Measurements from ENCODE around the gene CACNB4. TPM values are rescaled to one million over a fixed set of nuclear protein-coding genes. Genes with fewer than 3 reads are reported as not detected.
"Not testable (repeated sequence)": the region's sequence is repeated elsewhere in the genome, so short reads cannot be mapped to it uniquely, and the experiment has no call there.

CACNB4 gene
- total and polyA plus RNA-seq, 8 donors: 0.34 to 1.3 (median 0.70) TPM

GRCh38 chr2:151802315-151802714 lies 296.5 kb downstream of the CACNB4 start:
- no peak overlapping the region for H3K4me3 ChIP-seq
- no peak for TF ChIP-seq CTCF (IDR thresholded peaks at IDR 0.05)
- H3K36me3 ChIP-seq: no peaks in the 10 kb centered on the region
- 36 to 38% methylated on average over 2 of the region's 2 CpGs for WGBS, 2 donors
- H3K4me1 ChIP-seq: no peaks in the 10 kb centered on the region
- H3K27me3 ChIP-seq: no peaks in the 10 kb centered on the region
- ATAC-seq (peak; percentile 53 to 84 (median 74)), DNase-seq (no peak), FAIRE-seq (no peak)
- no peaks in the 10 kb centered on the region for H3K9me3 ChIP-seq
- no peak overlapping the region for H3K27ac ChIP-seq
- intact Hi-C loops (cut with DNase I): no loop called here

GRCh38 chr2:151799886-151800292 lies 299.0 kb downstream of the CACNB4 start:
- H3K36me3 ChIP-seq: no peaks in the 10 kb centered on the region
- H3K9me3 ChIP-seq: no peaks in the 10 kb centered on the region
- no peak for TF ChIP-seq CTCF (IDR thresholded peaks at IDR 0.05)
- no peaks in the 10 kb centered on the region for H3K4me1 ChIP-seq
- WGBS, 2 donors: 84% methylated on average over 3 of the region's 3 CpGs
- DNase-seq (no peak), FAIRE-seq (no peak), ATAC-seq (no peak)
- intact Hi-C loops (cut with DNase I): no loop called here
- no peaks in the 10 kb centered on the region for H3K27me3 ChIP-seq
- H3K27ac ChIP-seq: no peak overlapping the region
- H3K4me3 ChIP-seq: no peak overlapping the region

GRCh38 chr2:151796774-151797173 lies 302.1 kb downstream of the CACNB4 start:
- Histone ChIP-seq H3K36me3 (no peaks in the 10 kb centered on the region), H3K27me3 (no peaks in the 10 kb centered on the region), H3K4me1 (no peaks in the 10 kb centered on the region), H3K9me3 (no peaks in the 10 kb centered on the region), H3K4me3 (no peak overlapping the region), H3K27ac (no peak overlapping the region)
- FAIRE-seq: no peak
- no peak for TF ChIP-seq CTCF (IDR thresholded peaks at IDR 0.05)
- DNase-seq: no peak
- intact Hi-C loops (cut with DNase I): no loop called here
- no peak for ATAC-seq
- 85 to 88% methylated on average over 2 of the region's 2 CpGs for WGBS, 2 donors

- Histone ChIP-seq H3K9me3 (no peaks in the 10 kb centered on the region), H3K4me1 (no peaks in the 10 kb centered on the region), H3K4me3 (no peak overlapping the region), H3K36me3 (no peaks in the 10 kb centered on the region), H3K27ac (no peak overlapping the region), H3K27me3 (no peaks in the 10 kb centered on the region)
- TF ChIP-seq CTCF (IDR thresholded peaks at IDR 0.05): no peak
- WGBS, 2 donors: 76 to 77% methylated on average over 4 of the region's 4 CpGs
- intact Hi-C loops (cut with DNase I): no loop called here
- no peak for ATAC-seq
- no peak for DNase-seq
- no peak for FAIRE-seq
Observed at GRCh38 chr2:151795646-151796240, 303.1 kb downstream of the CACNB4 start.

GRCh38 chr2:151794422-151794821 lies 304.4 kb downstream of the CACNB4 start:
- H3K27ac ChIP-seq; H3K36me3 ChIP-seq; H3K9me3 ChIP-seq; FAIRE-seq; ATAC-seq; H3K4me1 ChIP-seq; H3K4me3 ChIP-seq; intact Hi-C loops (cut with DNase I); H3K27me3 ChIP-seq; DNase-seq: not testable (repeated sequence)
- 97 to 99% methylated on average over 6 of the region's 6 CpGs for WGBS, 2 donors

Data from pancreas (tissue), 10 donors.